Lower leg skin (tissue), 3 donors: ENCODE data around the gene XAGE3.
"Not testable (repeated sequence)": the region's sequence is repeated elsewhere in the genome, so short reads cannot be mapped to it uniquely, and the experiment has no call there.

ENCODE experiments used
- CTCF ChIP-seq, 3 donors: fragments of 450-650 bp; IDR thresholded peaks; one replicate each; pipeline ENCODE4 v1.5.1; 2016; ENCODE audit warnings: antibody characterized with exemption in 3 of 3, mild to moderate bottlenecking in 3 of 3, moderate library complexity in 2 of 3
- POLR2A ChIP-seq, 2 donors: fragments of 450-650 bp; IDR thresholded peaks; one replicate each; pipeline ENCODE4 v1.6.1; 2016 to 2017; ENCODE audit warnings: antibody characterized with exemption in 2 of 2, mild to moderate bottlenecking in 1 of 2, moderate library complexity in 1 of 2

GRCh38 chrX:52907900-52908299 is 40.0 kb upstream of the XAGE3 start:
- not testable (repeated sequence) for TF ChIP-seq POLR2A, CTCF (IDR thresholded peaks at IDR 0.05)
